Suprapubic skin (tissue), 4 donors: Measurements from ENCODE around the gene TTPAL. TPM values are rescaled to one million over a fixed set of nuclear protein-coding genes. Genes with fewer than 3 reads are reported as not detected.

ENCODE experiments used
- DNase-seq, 2 donors: peaks; one replicate each; pipeline ENCODE4 v3.0.0-alpha.2; 2019; ENCODE audit warnings: low spot score in 2 of 2
- H3K27ac ChIP-seq: fragments of 200-600 bp; sonication (generic); one replicate; pipeline ENCODE4 v1.5.1; 2019
- H3K27me3 ChIP-seq: fragments of 200-600 bp; sonication (generic); one replicate; pipeline ENCODE4 v1.5.1; 2019
- H3K36me3 ChIP-seq: fragments of 200-600 bp; sonication (generic); one replicate; pipeline ENCODE4 v1.5.1; 2019
- H3K4me1 ChIP-seq: fragments of 200-600 bp; sonication (generic); one replicate; pipeline ENCODE4 v1.5.1; 2019
- H3K4me3 ChIP-seq: fragments of 200-600 bp; sonication (generic); one replicate; pipeline ENCODE4 v1.5.1; 2019; ENCODE audit warnings: mild to moderate bottlenecking
- H3K9me3 ChIP-seq: fragments of 200-600 bp; sonication (generic); one replicate; pipeline ENCODE4 v1.5.1; 2019
- CTCF ChIP-seq, 2 donors: fragments of 200-600 bp in 1 of 2; fragments of 450-650 bp in 1 of 2; sonication (generic) in 1 of 2; IDR thresholded peaks; one replicate each; pipeline ENCODE4 v1.5.1; 2016 to 2019; ENCODE audit warnings: antibody characterized with exemption in 2 of 2, mild to moderate bottlenecking in 1 of 2, moderate library complexity in 1 of 2
- EP300 ChIP-seq: sonication (generic); formaldehyde crosslinking; IDR thresholded peaks from one replicate; pipeline ENCODE4 v1.6.1; 2017; ENCODE audit warnings: antibody characterized with exemption
- POLR2A ChIP-seq, 2 donors: fragments of 450-650 bp; IDR thresholded peaks; one replicate each; pipeline ENCODE4 v1.6.1; 2017; ENCODE audit warnings: antibody characterized with exemption in 2 of 2, mild to moderate bottlenecking in 2 of 2, moderate library complexity in 2 of 2
- POLR2AphosphoS5 ChIP-seq, 3 donors: sonication (generic); formaldehyde crosslinking; IDR thresholded peaks; one replicate each; pipeline ENCODE4 v1.6.1; 2017; ENCODE audit warnings: antibody characterized with exemption in 3 of 3
- WGBS: methylation state at CpG from one replicate; pipeline ENCODE4 v1.1.5; 2018; 5-methylcytosine and 5-hydroxymethylcytosine counted together
- total RNA-seq, 4 donors: library from RNA; depleted of rRNA; stranded (reverse); fragments of >200 nt; gene quantifications; one replicate each; pipeline ENCODE4 v1.1.0, GENCODE V29; 2016

The TTPAL gene
- total RNA-seq, 4 donors from 2014 or later: 13.6 to 38.5 (median 29.4) TPM

GRCh38 chr20:44520881-44521280 lies 45.2 kb downstream of the TTPAL start:
- Histone ChIP-seq H3K27ac (peak overlapping the region; percentile 99), H3K36me3 (no peaks in the 10 kb centered on the region), H3K9me3 (no peaks in the 10 kb centered on the region), H3K4me3 (peak overlapping the region; percentile 99), H3K4me1 (peaks cover 59% of the 10 kb centered on the region), H3K27me3 (no peaks in the 10 kb centered on the region)
- WGBS: 38% methylated on average over 3 of the region's 3 CpGs
- DNase-seq: no peak
- TF ChIP-seq EP300 (no peak), POLR2AphosphoS5 (IDR thresholded peaks at IDR 0.05) (no peak), CTCF (IDR thresholded peaks at IDR 0.05) (no peak), POLR2A (IDR thresholded peaks at IDR 0.05) (no peak)

GRCh38 chr20:44521484-44522481 lies 46.1 kb downstream of the TTPAL start, which contains the start of gene SERINC3:
Gene SERINC3, minus strand, starts transcription at chr20:44522070. Its CDS starts 119 bp downstream, at chr20:44521951.
- Histone ChIP-seq H3K4me3 (peak within 1 kb of the TSS; percentile 99), H3K27ac (peak within 1 kb of the TSS; percentile 99), H3K9me3 (no peaks in the 10 kb centered on the region), H3K4me1 (peaks cover 52% of the 10 kb centered on the region), H3K27me3 (no peaks in the 10 kb centered on the region), H3K36me3 (no peaks in the 10 kb centered on the region)
- peak; percentile 53 for TF ChIP-seq EP300
- TF ChIP-seq POLR2AphosphoS5 (IDR thresholded peaks at IDR 0.05): peak; percentile 32 to 86 (median 82)
- no peak for TF ChIP-seq CTCF (IDR thresholded peaks at IDR 0.05)
- TF ChIP-seq POLR2A (IDR thresholded peaks at IDR 0.05): peak in 1 of 2 donors; percentile 94
- peak; percentile 98 to 99 for DNase-seq
- under 1% methylated on average over 11 of the region's 49 CpGs for WGBS

GRCh38 chr20:44522841-44523240 lies 47.2 kb downstream of the TTPAL start:
- H3K36me3 ChIP-seq: no peaks in the 10 kb centered on the region
- no peaks in the 10 kb centered on the region for H3K27me3 ChIP-seq
- no peak for DNase-seq
- H3K27ac ChIP-seq: no peak overlapping the region
- H3K4me1 ChIP-seq: peaks cover 41% of the 10 kb centered on the region
- no peak for TF ChIP-seq POLR2AphosphoS5 (IDR thresholded peaks at IDR 0.05)
- TF ChIP-seq EP300: no peak
- TF ChIP-seq POLR2A (IDR thresholded peaks at IDR 0.05): no peak
- TF ChIP-seq CTCF (IDR thresholded peaks at IDR 0.05): no peak
- no peak overlapping the region for H3K4me3 ChIP-seq
- WGBS: 81% methylated on average over 1 of the region's 1 CpG
- no peaks in the 10 kb centered on the region for H3K9me3 ChIP-seq

- DNase-seq: no peak
- Histone ChIP-seq H3K27ac (no peak overlapping the region), H3K36me3 (no peaks in the 10 kb centered on the region), H3K27me3 (no peaks in the 10 kb centered on the region), H3K4me3 (no peak overlapping the region), H3K9me3 (no peaks in the 10 kb centered on the region), H3K4me1 (peaks cover 32% of the 10 kb centered on the region)
- 53% methylated on average over 4 of the region's 4 CpGs for WGBS
- TF ChIP-seq POLR2A (IDR thresholded peaks at IDR 0.05) (no peak), CTCF (IDR thresholded peaks at IDR 0.05) (no peak), POLR2AphosphoS5 (IDR thresholded peaks at IDR 0.05) (no peak), EP300 (no peak)
These were observed 48.1 kb downstream of the TTPAL start for GRCh38 chr20:44523746-44524145.

- 69% methylated on average over 6 of the region's 6 CpGs for WGBS
- H3K4me3 ChIP-seq: no peak overlapping the region
- H3K36me3 ChIP-seq: no peaks in the 10 kb centered on the region
- no peaks in the 10 kb centered on the region for H3K9me3 ChIP-seq
- H3K27ac ChIP-seq: no peak overlapping the region
- H3K27me3 ChIP-seq: no peaks in the 10 kb centered on the region
- peaks cover 10% of the 10 kb centered on the region for H3K4me1 ChIP-seq
- no peak for DNase-seq
- TF ChIP-seq EP300: no peak
- TF ChIP-seq CTCF (IDR thresholded peaks at IDR 0.05): no peak
- no peak for TF ChIP-seq POLR2AphosphoS5 (IDR thresholded peaks at IDR 0.05)
- no peak for TF ChIP-seq POLR2A (IDR thresholded peaks at IDR 0.05)
These were observed 50.5 kb downstream of the TTPAL start for GRCh38 chr20:44526129-44526528.
